ENCODE data around the gene TRAM2. TPM values are rescaled to one million over a fixed set of nuclear protein-coding genes. Genes with fewer than 3 reads are reported as not detected.

TRAM2 gene
- total and polyA plus RNA-seq, 2 of the 13 experiments (the other 11 are each of a cell fraction or from before 2014, with no cell fraction given): 49.1 to 72.5 TPM

- TF ChIP-seq MAFF (IDR thresholded peaks at IDR 0.05; ENCODE audit: low read depth, low read length) (no peak), ZNF234 (CRISPR knock-in tag; conservative IDR thresholded peaks at IDR 0.05) (no peak), FOSL1 (CRISPR knock-in tag; IDR thresholded peaks at IDR 0.05; ENCODE audit: borderline replicate concordance) (peak; percentile 94), CHD2 (IDR thresholded peaks at IDR 0.05; ENCODE audit: low read depth, low read length) (no peak), ZFP37 (CRISPR knock-in tag; IDR thresholded peaks at IDR 0.05; ENCODE audit: borderline replicate concordance) (peak; percentile 21; the same call in 1 of the 2 replicates), ZC3H13 (CRISPR knock-in tag; IDR thresholded peaks at IDR 0.05) (peak; percentile 47; the same call in 1 of the 2 replicates), ZFAT (CRISPR knock-in tag; conservative IDR thresholded peaks at IDR 0.05) (no peak), HNF1B (CRISPR knock-in tag; IDR thresholded peaks at IDR 0.05) (peak; percentile 61), HNRNPL (IDR thresholded peaks at IDR 0.05; ENCODE audit: low read depth, low read length) (no peak), ZNF672 (CRISPR knock-in tag; IDR thresholded peaks at IDR 0.05) (no peak), ZHX1 (CRISPR knock-in tag; IDR thresholded peaks at IDR 0.05; ENCODE audit: low read depth) (no peak), FLYWCH1 (CRISPR knock-in tag; IDR thresholded peaks at IDR 0.05) (no peak), MED1 (CRISPR knock-in tag; IDR thresholded peaks at IDR 0.05) (peak; percentile 61; the same call in 1 of the 2 replicates), SP5 (CRISPR knock-in tag; IDR thresholded peaks at IDR 0.05; ENCODE audit: borderline replicate concordance, low read depth) (peak; percentile 35), ZNF24 (IDR thresholded peaks at IDR 0.05) (no peak), ZNF414 (CRISPR knock-in tag; IDR thresholded peaks at IDR 0.05) (no peak), RARG (CRISPR knock-in tag; IDR thresholded peaks at IDR 0.05; ENCODE audit: low read depth) (no peak), HES4 (CRISPR knock-in tag; IDR thresholded peaks at IDR 0.05; ENCODE audit: borderline replicate concordance) (no peak), SNAPC5 (CRISPR knock-in tag; IDR thresholded peaks at IDR 0.05; ENCODE audit: borderline replicate concordance) (0 out of 2 replicates have a peak, but pooled peaks have one; percentile 51), ZNF709 (CRISPR knock-in tag; IDR thresholded peaks at IDR 0.05) (no peak), TGIF2 (CRISPR knock-in tag; IDR thresholded peaks at IDR 0.05) (no peak; the same call in 1 of the 2 replicates), TERF1 (CRISPR knock-in tag; IDR thresholded peaks at IDR 0.05) (no peak)
These were observed 59.2 kb downstream of the TRAM2 start (continued) for GRCh38 chr6:52517502-52518278.

All from HepG2 (cell line).